Measurements from ENCODE around the gene C2CD4A.

- TF ChIP-seq POLR2A (IDR thresholded peaks at IDR 0.05) (no peak), POLR2AphosphoS5 (IDR thresholded peaks at IDR 0.05) (no peak)
- TF ChIP-seq, protein P1, sequence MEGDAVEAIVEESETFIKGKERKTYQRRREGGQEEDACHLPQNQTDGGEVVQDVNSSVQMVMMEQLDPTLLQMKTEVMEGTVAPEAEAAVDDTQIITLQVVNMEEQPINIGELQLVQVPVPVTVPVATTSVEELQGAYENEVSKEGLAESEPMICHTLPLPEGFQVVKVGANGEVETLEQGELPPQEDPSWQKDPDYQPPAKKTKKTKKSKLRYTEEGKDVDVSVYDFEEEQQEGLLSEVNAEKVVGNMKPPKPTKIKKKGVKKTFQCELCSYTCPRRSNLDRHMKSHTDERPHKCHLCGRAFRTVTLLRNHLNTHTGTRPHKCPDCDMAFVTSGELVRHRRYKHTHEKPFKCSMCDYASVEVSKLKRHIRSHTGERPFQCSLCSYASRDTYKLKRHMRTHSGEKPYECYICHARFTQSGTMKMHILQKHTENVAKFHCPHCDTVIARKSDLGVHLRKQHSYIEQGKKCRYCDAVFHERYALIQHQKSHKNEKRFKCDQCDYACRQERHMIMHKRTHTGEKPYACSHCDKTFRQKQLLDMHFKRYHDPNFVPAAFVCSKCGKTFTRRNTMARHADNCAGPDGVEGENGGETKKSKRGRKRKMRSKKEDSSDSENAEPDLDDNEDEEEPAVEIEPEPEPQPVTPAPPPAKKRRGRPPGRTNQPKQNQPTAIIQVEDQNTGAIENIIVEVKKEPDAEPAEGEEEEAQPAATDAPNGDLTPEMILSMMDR (IDR thresholded peaks at IDR 0.05): no peak
Measured at GRCh38 chr15:62079594-62079993, 12.8 kb downstream of the C2CD4A start.

All from gastroesophageal sphincter (tissue), 3 donors.